HEK293 (cell line): ENCODE data around the gene GNPTAB.
A peak's percentile ranks its signal among the peaks of the same experiment; 100 is the strongest.

ENCODE experiments used
- CTCF ChIA-PET: fragments of 350-600 bp; formaldehyde crosslinking; extraction: SDS; loops from one replicate; lab custom pipeline; 2021; ENCODE audit warnings: antibody characterized with exemption; lab: Yijun Ruan, JAX
- POLR2A ChIA-PET: fragments of 300-600 bp; formaldehyde crosslinking; extraction: SDS; loops from one replicate; lab custom pipeline; 2020; ENCODE audit warnings: antibody characterized with exemption, inconsistent platforms; lab: Yijun Ruan, JAX
- H3K27ac ChIP-seq: fragments of 200-500 bp; sonication (Bioruptor generic); 2 replicates; pipeline ENCODE4 v1.5.1; 2014; ENCODE audit warnings: low read depth, low read length, control low read depth, inconsistent platforms; ENCODE audit errors: extremely low read depth
- H3K36me3 ChIP-seq, 2 experiments: fragments of 200-500 bp in 1 of 2; sonication (Bioruptor generic) in 1 of 2; 1 replicate in 1 of 2; 2 replicates in 1 of 2; pipeline ENCODE4 v1.5.1; 2014 to 2017; ENCODE audit warnings: inconsistent platforms in 2 of 2, low read length in 2 of 2; ENCODE audit not compliant: control insufficient read depth in 2 of 2, insufficient read depth in 1 of 2
- H3K4me1 ChIP-seq: fragments of 200-500 bp; sonication (Bioruptor generic); 2 replicates; pipeline ENCODE4 v1.5.1; 2014; ENCODE audit warnings: mild to moderate bottlenecking, low read length, inconsistent platforms; ENCODE audit not compliant: control insufficient read depth, insufficient read depth
- H3K4me3 ChIP-seq: 2 replicates; pipeline ENCODE4 v1.5.1; 2011; ENCODE audit warnings: low read depth, mild to moderate bottlenecking, control low read depth, low read length, moderate library complexity
- H3K9me3 ChIP-seq: fragments of 200-500 bp; sonication (Bioruptor generic); 2 replicates; pipeline ENCODE4 v1.5.1; 2014; ENCODE audit warnings: low read depth, low read length, inconsistent platforms; ENCODE audit not compliant: control insufficient read depth, insufficient read depth
- AEBP2 ChIP-seq: fragments of 450-650 bp; formaldehyde crosslinking; IDR thresholded peaks from 2 replicates; pipeline ENCODE4 v1.5.1; 2016; ENCODE audit warnings: missing biosample characterization, missing genetic modification characterization, borderline replicate concordance
- FEZF1 ChIP-seq: fragments of 450-650 bp; formaldehyde crosslinking; IDR thresholded peaks from 2 replicates; pipeline ENCODE4 v1.5.1; 2016; ENCODE audit warnings: missing biosample characterization, missing genetic modification characterization
- IKZF3 ChIP-seq: fragments of 450-650 bp; IDR thresholded peaks from 2 replicates; pipeline ENCODE4 v1.5.0; 2018; ENCODE audit warnings: missing biosample characterization, mild to moderate bottlenecking, missing genetic modification characterization, moderate library complexity
- PBX3 ChIP-seq: sonication (generic); formaldehyde crosslinking; IDR thresholded peaks from 2 replicates; pipeline ENCODE4 v1.8.1; 2022; ENCODE audit warnings: mild to moderate bottlenecking, moderate library complexity, missing genetic modification reagents
- PRDM4 ChIP-seq: fragments of 450-650 bp; formaldehyde crosslinking; IDR thresholded peaks from 2 replicates; pipeline ENCODE4 v1.5.1; 2017; ENCODE audit warnings: missing biosample characterization, missing genetic modification characterization
- RBAK ChIP-seq: fragments of 450-650 bp; formaldehyde crosslinking; IDR thresholded peaks from 2 replicates; pipeline ENCODE4 v1.5.1; 2016; ENCODE audit warnings: missing biosample characterization, missing genetic modification characterization
- ZBTB17 ChIP-seq: fragments of 450-650 bp; formaldehyde crosslinking; IDR thresholded peaks from 2 replicates; pipeline ENCODE4 v1.5.1; 2016; ENCODE audit warnings: missing biosample characterization, missing genetic modification characterization
- ZFP69B ChIP-seq: fragments of 450-650 bp; formaldehyde crosslinking; IDR thresholded peaks from 2 replicates; pipeline ENCODE4 v1.5.1; 2016; ENCODE audit warnings: missing biosample characterization, missing genetic modification characterization
- ZNF155 ChIP-seq: fragments of 450-650 bp; formaldehyde crosslinking; IDR thresholded peaks from 2 replicates; pipeline ENCODE4 v1.5.1; 2016; ENCODE audit warnings: missing biosample characterization, missing genetic modification characterization
- ZNF19 ChIP-seq: fragments of 450-650 bp; formaldehyde crosslinking; IDR thresholded peaks from 2 replicates; pipeline ENCODE4; 2016; ENCODE audit warnings: missing biosample characterization, missing genetic modification characterization, low read depth
- ZNF26 ChIP-seq: fragments of 450-650 bp; formaldehyde crosslinking; IDR thresholded peaks from 2 replicates; pipeline ENCODE4 v1.5.1; 2016; ENCODE audit warnings: missing biosample characterization, missing genetic modification characterization
- ZNF514 ChIP-seq: fragments of 450-650 bp; formaldehyde crosslinking; IDR thresholded peaks from 2 replicates; pipeline ENCODE4 v1.5.1; 2016; ENCODE audit warnings: missing biosample characterization, missing genetic modification characterization
- ZNF529 ChIP-seq: fragments of 450-650 bp; formaldehyde crosslinking; IDR thresholded peaks from 2 replicates; pipeline ENCODE4 v1.5.1; 2017; ENCODE audit warnings: missing genetic modification characterization, missing biosample characterization; ENCODE audit not compliant: insufficient replicate concordance
- ZNF548 ChIP-seq: fragments of 450-650 bp; formaldehyde crosslinking; IDR thresholded peaks from 2 replicates; pipeline ENCODE4 v1.5.1; 2016; ENCODE audit warnings: missing biosample characterization, missing genetic modification characterization
- ZNF561 ChIP-seq: fragments of 450-650 bp; IDR thresholded peaks from 2 replicates; pipeline ENCODE4 v1.5.1; 2018; ENCODE audit warnings: missing biosample characterization, missing genetic modification characterization, borderline replicate concordance
- ZNF571 ChIP-seq: fragments of 450-650 bp; formaldehyde crosslinking; IDR thresholded peaks from 2 replicates; pipeline ENCODE4 v1.5.0; 2017; ENCODE audit warnings: missing biosample characterization, missing genetic modification characterization
- ZNF621 ChIP-seq: fragments of 450-650 bp; formaldehyde crosslinking; IDR thresholded peaks from 2 replicates; pipeline ENCODE4 v1.5.1; 2017; ENCODE audit warnings: missing biosample characterization, missing genetic modification characterization
- ZNF654 ChIP-seq: fragments of 450-650 bp; formaldehyde crosslinking; IDR thresholded peaks from 2 replicates; pipeline ENCODE4 v1.5.1; 2016; ENCODE audit warnings: low read depth, missing biosample characterization, missing genetic modification characterization
- ZNF658 ChIP-seq: fragments of 450-650 bp; formaldehyde crosslinking; IDR thresholded peaks from 2 replicates; pipeline ENCODE4; 2016; ENCODE audit warnings: missing biosample characterization, missing genetic modification characterization
- ZNF664 ChIP-seq: fragments of 450-650 bp; formaldehyde crosslinking; IDR thresholded peaks from 2 replicates; pipeline ENCODE4 v1.5.1; 2016; ENCODE audit warnings: missing biosample characterization, missing genetic modification characterization
- ZNF692 ChIP-seq: fragments of 450-650 bp; formaldehyde crosslinking; IDR thresholded peaks from 2 replicates; pipeline ENCODE4 v1.5.1; 2016; ENCODE audit warnings: missing biosample characterization, missing genetic modification characterization
- ZNF707 ChIP-seq: fragments of 450-650 bp; formaldehyde crosslinking; IDR thresholded peaks from 2 replicates; pipeline ENCODE4 v1.5.1; 2016; ENCODE audit warnings: missing biosample characterization, missing genetic modification characterization
- ZNF843 ChIP-seq: fragments of 450-650 bp; formaldehyde crosslinking; IDR thresholded peaks from 2 replicates; pipeline ENCODE4 v1.5.1; 2016; ENCODE audit warnings: missing biosample characterization, missing genetic modification characterization
- TF ChIP-seq, protein P1 (sequence below): fragments of 450-650 bp; formaldehyde crosslinking; optimal IDR thresholded peaks from 2 replicates; pipeline ENCODE3; 2016; ENCODE audit warnings: missing biosample characterization, mild to moderate bottlenecking, missing genetic modification characterization

Gene GNPTAB

DNA sequence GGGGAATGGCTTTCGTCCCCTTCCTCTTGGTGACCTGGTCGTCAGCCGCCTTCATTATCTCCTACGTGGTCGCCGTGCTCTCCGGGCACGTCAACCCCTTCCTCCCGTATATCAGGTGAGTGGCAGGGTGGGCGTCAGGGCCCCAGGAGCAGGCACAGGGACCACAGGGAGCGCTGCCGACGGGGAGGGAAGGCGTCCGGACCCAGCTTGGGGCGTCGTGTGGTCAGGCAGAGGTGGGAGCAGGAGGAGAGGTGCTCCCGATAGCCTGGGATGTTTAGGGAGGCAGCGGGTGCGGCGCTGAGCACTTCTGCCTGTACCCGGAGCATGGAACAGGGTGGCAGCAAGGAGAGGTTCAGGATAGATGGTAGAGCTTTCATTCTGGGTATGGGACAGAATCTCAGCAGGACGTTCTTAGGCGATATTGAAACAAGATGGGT, 47.1 kb upstream of the GNPTAB start (continued):
- TF ChIP-seq PRDM4 (tag by site-specific recombination): no peak
- TF ChIP-seq ZBTB17 (tag by site-specific recombination): peak; percentile 47; the same call in 1 of the 2 replicates
- TF ChIP-seq ZNF571: no peak
- no peak for TF ChIP-seq ZNF664 (tag by site-specific recombination)
- no peak for TF ChIP-seq ZFP69B (tag by site-specific recombination)
- no peak for TF ChIP-seq ZNF548 (tag by site-specific recombination)
- TF ChIP-seq ZNF26 (tag by site-specific recombination): no peak
- TF ChIP-seq AEBP2 (tag by site-specific recombination): no peak
- TF ChIP-seq, protein P1, sequence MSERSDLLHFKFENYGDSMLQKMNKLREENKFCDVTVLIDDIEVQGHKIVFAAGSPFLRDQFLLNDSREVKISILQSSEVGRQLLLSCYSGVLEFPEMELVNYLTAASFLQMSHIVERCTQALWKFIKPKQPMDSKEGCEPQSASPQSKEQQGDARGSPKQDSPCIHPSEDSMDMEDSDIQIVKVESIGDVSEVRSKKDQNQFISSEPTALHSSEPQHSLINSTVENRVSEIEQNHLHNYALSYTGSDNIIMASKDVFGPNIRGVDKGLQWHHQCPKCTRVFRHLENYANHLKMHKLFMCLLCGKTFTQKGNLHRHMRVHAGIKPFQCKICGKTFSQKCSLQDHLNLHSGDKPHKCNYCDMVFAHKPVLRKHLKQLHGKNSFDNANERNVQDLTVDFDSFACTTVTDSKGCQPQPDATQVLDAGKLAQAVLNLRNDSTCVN (tag by site-specific recombination): peak; percentile 45
- no peak for TF ChIP-seq ZNF19
- TF ChIP-seq ZNF692 (tag by site-specific recombination): no peak
- TF ChIP-seq ZNF621 (tag by site-specific recombination): no peak
- TF ChIP-seq, all 188 proteins: peak for 18

GRCh38 chr12:101876861-101877805, 46.4 kb upstream of the GNPTAB start, which contains the start of gene DRAM1:
TSS of gene DRAM1 (plus strand) at chr12:101877580. CDS start at chr12:101877790, 210 bp downstream.
- ChIA-PET POLR2A (interaction anchor here (1.0 to 1.5 kb wide), 2 partner anchors 9 to 14 kb away, joined by 3 to 6 read pairs; no protein-coding TSS in a partner anchor), CTCF (no interaction called here)
- peak within 1 kb of the TSS; percentile 74 for H3K4me3 ChIP-seq
- no peaks in the 10 kb centered on the region for H3K36me3 ChIP-seq
- H3K4me1 ChIP-seq: no peaks in the 10 kb centered on the region
- no peaks in the 10 kb centered on the region for H3K9me3 ChIP-seq
- H3K27ac ChIP-seq: peak within 1 kb of the TSS; percentile 76; the same call in 1 of the 2 replicates
- TF ChIP-seq ZNF658 (no peak), ZNF654 (tag by site-specific recombination) (no peak), IKZF3 (tag by site-specific recombination) (peak; percentile 48; the same call in 1 of the 2 replicates), ZNF561 (tag by site-specific recombination) (peak; percentile 91; the same call in 1 of the 2 replicates), AEBP2 (tag by site-specific recombination) (no peak), ZNF529 (tag by site-specific recombination) (no peak), ZNF843 (peak; percentile 34), ZNF514 (tag by site-specific recombination) (no peak), FEZF1 (0 out of 2 replicates have a peak, but pooled peaks have one; percentile 9), PBX3 (CRISPR knock-in tag) (peak; percentile 79), ZNF155 (tag by site-specific recombination) (no peak), RBAK (tag by site-specific recombination) (no peak), ZNF707 (tag by site-specific recombination) (no peak)
